ENCODE data around the gene KRT32. TPM values are rescaled to one million over a fixed set of nuclear protein-coding genes. Genes with fewer than 3 reads are reported as not detected.

Gene KRT32
- total RNA-seq, 1 experiment from 2014 or later: 0.42 TPM

- TF ChIP-seq REST (IDR thresholded peaks at IDR 0.05; ENCODE audit: low read depth) (no peak), EGR1 (IDR thresholded peaks at IDR 0.05; ENCODE audit: low read depth) (no peak), TCF7L2 (IDR thresholded peaks at IDR 0.05; ENCODE audit: borderline replicate concordance, extremely low read depth, insufficient read depth, insufficient read length) (no peak)
Observed at GRCh38 chr17:41413982-41414381, 53.2 kb downstream of the KRT32 start (continued).

DNA sequence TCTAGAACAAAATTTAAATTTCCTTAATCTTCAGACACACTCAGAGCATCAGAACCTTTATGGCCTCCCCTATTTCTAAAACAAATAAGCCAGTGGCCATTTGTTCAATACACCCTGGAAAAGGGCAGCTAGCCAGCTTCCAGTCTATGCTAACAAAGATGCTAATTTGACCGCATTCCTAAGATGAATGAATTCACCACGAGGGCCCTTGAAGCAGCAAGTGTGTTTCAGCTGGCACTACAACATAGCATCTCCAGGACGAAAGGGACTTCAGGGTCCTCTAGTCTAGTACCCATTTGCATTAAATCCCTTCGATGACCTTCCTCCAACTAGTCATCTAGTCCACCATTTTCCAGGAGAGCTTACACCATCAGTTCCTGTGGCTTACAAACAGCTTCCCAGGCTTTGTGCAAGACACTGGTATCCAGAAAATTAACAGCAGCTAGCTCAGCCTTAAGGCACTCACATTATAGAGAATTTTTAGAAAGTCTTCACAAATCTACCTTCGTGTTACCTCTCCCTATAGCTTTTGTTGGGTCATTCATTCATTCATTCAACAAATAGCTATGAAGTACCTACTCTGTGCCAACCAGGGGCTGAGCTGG lies 53.7 kb downstream of the KRT32 start:
- Histone ChIP-seq H3K27me3 (ENCODE audit: insufficient read depth, low read length) (no peaks in the 10 kb centered on the region), H3K9me2 (ENCODE audit: insufficient read depth) (no peaks in the 10 kb centered on the region), H3K36me3 (ENCODE audit: control insufficient read depth in 1 of 2, insufficient read depth in 2 of 2, low read length in 2 of 2) (no peaks in the 10 kb centered on the region), H3K9ac (ENCODE audit: low read length) (no peak overlapping the region), H3K27ac (ENCODE audit: low read depth, low read length) (no peak overlapping the region), H3K4me1 (ENCODE audit: control insufficient read depth in 1 of 2, insufficient read depth in 2 of 2, low read length in 2 of 2) (peaks cover 15 to 31% of the 10 kb centered on the region in 2 experiments), H3K4me2 (ENCODE audit: low read length) (no peak overlapping the region), H3K4me3 (replicated peaks in 1 of 2; ENCODE audit: low read depth in 1 of 2, low read length in 2 of 2) (no peak overlapping the region), H3K79me2 (ENCODE audit: insufficient read depth, low read length) (no peaks in the 10 kb centered on the region), H3K9me3 (ENCODE audit: control insufficient read depth in 1 of 2, insufficient read depth in 1 of 2, low read depth in 1 of 2, low read length in 2 of 2) (no peaks in the 10 kb centered on the region), H4K20me1 (ENCODE audit: insufficient read depth) (no peaks in the 10 kb centered on the region), H2AFZ (ENCODE audit: low read depth, low read length, poor library complexity, severe bottlenecking) (no peak overlapping the region)
- DNase-seq (ENCODE audit: low read depth, low spot score) (no peak), ATAC-seq (no peak)
- BruUV-seq (replicated peaks): no TSS peak
- TF ChIP-seq EZH2phosphoT487 (IDR thresholded peaks at IDR 0.05; ENCODE audit: borderline replicate concordance) (no peak), REST (IDR thresholded peaks at IDR 0.05; ENCODE audit: low read depth) (no peak), CEBPB (IDR thresholded peaks at IDR 0.05; ENCODE audit: low read depth) (no peak), CBX3 (IDR thresholded peaks at IDR 0.05; ENCODE audit: low read depth) (no peak), SIN3A (IDR thresholded peaks at IDR 0.05; ENCODE audit: low read depth) (no peak), ELF1 (IDR thresholded peaks at IDR 0.05; ENCODE audit: borderline replicate concordance, low read depth) (no peak), YY1 (IDR thresholded peaks at IDR 0.05; ENCODE audit: extremely low read depth, insufficient replicate concordance, low read depth, low read length) (no peak), EZH2 (IDR thresholded peaks at IDR 0.05) (no peak)
- TF ChIP-seq, protein P1, sequence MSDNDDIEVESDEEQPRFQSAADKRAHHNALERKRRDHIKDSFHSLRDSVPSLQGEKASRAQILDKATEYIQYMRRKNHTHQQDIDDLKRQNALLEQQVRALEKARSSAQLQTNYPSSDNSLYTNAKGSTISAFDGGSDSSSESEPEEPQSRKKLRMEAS (IDR thresholded peaks at IDR 0.05): no peak
- ChIA-PET CTCF (no interaction called here), POLR2A (interaction anchor here (0.9 kb wide), 1 partner anchor 9 kb away, joined by 3 read pairs; no protein-coding TSS in a partner anchor), RAD21 (ENCODE audit: low non-redundant PET in 1 of 2, low total read pairs in 2 of 2, uncharacterized antibody in 2 of 2, unreplicated experiment in 2 of 2) (no interaction called here)
- intact Hi-C loops (cut with micrococcal nuclease): loop anchor here (10.0 kb wide), 1 partner anchor 81 kb away; no protein-coding TSS in a partner anchor
